WI38 (cell line): ENCODE data around the gene S100A16.

Experiments
- H3K4me3 ChIP-seq: 2 replicates; pipeline ENCODE4 v1.5.1; 2011; ENCODE audit warnings: low read depth, mild to moderate bottlenecking, control low read depth, low read length
- CTCF ChIP-seq: IDR thresholded peaks from 2 replicates; pipeline ENCODE4 v1.5.1; 2012; ENCODE audit warnings: low read depth, mild to moderate bottlenecking, control low read depth, low read length

S100A16 gene

DNA sequence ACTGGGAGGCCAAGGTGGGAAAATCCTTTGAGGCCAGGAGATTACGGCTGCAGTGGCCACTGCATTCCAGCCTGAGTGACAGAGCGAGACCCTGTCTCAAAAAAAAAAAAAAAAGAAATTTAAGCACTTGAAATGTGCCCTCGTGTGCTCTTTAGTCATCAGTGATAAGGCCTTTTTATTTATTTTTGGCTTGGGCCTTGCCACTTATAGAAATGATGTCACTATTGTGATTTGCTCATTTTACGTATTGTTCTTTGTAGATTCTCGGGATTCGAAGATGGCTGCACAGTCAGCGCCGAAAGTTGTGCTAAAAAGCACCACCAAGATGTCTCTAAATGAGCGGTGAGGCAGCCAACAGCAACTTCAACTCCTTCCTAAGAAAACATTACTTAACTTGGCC lies 23.4 kb upstream of the S100A16 start:
- no peak overlapping the region for H3K4me3 ChIP-seq
- TF ChIP-seq CTCF: no peak

DNA sequence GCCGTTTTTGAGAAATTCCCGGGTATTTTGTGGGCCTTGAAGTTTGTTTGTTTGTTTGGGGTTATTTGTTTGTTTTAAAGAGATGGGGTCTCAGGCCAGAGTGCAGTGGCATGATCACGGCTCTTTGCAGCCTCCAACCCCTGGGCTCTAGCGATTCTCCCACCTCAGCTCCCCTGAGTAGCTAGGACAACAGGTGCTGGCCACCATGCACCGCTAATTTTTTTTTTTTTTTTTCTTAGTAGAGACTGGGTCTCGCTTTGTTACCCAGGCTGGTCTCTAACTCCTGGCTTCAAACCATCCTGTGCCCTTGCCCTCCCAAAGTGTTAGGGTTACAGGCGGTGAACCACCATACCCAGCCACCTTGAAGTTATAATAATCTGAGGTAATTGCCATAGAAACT lies 22.9 kb upstream of the S100A16 start:
- TF ChIP-seq CTCF: no peak
- H3K4me3 ChIP-seq: no peak overlapping the region

DNA sequence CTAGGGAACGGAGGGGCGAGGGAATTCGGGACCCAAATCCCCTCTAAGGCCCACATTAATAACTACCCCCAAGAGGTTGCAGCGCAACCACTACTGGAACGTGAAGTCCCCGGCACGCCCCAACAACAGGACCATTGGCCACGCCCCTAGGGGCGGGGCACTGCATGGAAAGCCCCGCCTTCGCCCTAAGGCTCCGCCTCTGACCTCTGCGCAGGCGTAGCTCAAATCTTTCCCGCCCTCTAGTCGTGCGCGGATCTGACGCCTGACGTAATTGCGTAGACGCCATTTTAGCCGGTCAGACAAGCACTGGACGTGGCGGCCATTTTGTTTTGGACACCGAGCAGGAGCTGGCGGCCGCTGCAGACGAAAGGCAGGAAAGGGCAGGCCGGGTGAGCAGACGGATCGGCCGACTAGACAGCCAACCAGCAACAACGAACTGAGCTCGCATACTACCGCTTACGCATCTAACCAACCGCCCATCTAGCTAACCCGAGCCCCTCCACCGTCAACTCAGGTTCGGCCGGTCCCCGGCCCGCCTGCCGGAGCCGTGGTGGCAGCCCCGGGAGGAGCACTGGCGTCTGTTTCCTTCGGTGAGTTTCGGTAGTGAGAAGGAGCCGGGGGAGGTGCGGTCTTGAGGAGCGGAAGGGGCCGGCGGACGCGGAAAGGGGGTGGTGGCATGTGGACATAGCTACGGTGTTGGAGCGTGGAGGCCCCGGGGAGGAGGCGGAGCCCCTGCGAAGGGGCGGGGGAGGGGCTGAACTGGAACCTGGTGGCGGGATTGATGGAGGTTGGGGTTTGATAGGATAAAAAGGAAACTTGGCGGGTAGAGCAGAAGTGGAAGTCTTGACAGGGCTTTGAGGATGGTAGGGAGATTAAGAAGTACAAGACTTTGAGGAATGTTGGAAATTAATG lies 21.1 kb upstream of the S100A16 start, which contains the start of gene CHTOP:
Gene CHTOP (plus strand): TSS at position 313 of the 912 bp plus-strand sequence. CDS start 2,523 bp downstream, outside the sequence.
- no peak for TF ChIP-seq CTCF
- peak within 1 kb of the TSS; percentile 94 for H3K4me3 ChIP-seq

DNA sequence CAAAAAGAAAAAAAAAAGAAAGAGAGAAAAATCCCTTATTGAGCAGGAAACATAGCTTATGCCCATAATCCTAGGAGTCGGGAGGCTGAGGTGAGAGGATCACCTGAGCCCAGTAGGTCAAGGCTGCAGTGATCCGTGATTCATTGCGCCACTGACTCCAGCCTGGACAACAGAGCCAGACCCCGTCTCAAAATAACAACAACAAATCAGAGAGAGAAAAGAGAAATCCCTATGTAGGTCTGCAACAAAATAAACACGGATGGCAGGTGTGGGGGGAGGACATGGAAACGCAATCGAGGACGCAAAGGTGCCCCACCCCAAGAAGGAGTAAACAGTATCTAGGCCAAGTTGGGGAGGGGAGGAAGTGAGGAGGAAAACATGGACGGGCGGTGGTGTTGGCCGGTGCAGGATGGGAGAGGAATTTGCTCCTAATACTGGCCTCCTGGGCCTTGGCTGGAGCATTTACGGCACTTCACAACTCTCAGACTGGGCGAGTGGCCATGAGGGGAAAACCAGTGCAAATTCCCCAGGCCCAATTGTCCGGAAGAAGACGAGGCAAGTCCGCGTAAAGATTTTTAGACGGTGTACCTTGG lies 20.3 kb upstream of the S100A16 start:
- TF ChIP-seq CTCF: no peak
- no peak overlapping the region; the same call in 1 of the 2 replicates for H3K4me3 ChIP-seq

DNA sequence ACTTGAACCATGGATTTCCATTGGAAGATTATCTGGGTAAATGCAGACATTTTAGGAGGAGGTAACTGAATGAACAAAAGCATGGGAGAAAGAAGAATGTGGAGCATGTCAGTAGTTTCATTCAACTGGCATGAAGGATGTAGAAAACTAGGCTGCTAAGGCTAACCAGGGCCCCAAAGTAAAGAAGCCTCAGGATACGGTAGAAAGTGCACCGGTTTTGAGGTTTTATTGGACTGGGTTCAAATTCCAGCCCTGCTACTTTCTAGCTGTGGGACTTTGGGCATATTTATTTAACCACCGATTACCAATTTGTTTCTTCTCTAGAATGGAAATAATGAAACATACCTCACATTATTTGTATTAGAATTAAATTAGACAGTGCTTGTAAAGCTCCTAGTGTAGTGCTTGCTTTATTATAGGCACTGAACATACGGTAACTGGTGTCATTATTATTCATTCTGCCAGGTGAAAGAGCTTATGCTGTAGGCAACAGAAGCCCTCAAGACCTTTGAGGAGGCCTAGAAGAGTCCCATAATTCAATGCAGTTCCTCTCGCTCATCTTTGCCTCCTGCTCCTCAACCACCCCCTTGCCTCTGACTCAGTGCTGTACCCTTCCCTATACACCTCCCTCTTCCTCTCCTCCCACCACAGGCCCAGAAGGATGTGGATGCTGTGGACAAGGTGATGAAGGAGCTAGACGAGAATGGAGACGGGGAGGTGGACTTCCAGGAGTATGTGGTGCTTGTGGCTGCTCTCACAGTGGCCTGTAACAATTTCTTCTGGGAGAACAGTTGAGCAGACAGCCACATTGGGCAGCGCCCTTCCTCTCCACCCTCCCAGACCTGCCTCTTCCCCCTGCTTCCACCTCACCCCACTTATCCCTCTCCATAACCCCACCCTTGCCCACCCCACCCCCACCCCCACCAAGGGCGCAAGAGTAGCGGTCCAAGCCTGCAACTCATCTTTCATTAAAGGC lies 18.4 kb upstream of the S100A16 start:
- no peak overlapping the region for H3K4me3 ChIP-seq
- no peak for TF ChIP-seq CTCF

DNA sequence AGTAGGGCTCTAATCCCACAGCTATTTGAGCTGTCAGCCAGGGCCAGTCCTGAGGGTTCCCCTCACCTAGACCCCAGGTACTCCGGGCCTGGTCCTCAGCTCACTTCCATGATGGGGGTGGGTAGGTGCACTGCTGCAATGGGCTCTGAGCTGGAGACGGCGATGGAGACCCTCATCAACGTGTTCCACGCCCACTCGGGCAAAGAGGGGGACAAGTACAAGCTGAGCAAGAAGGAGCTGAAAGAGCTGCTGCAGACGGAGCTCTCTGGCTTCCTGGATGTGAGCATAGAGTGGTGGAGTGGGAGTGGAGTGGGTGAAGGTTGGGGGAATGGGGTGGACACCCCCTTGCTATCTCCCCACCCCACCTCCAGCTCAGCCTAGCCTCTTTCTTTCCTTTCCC lies 17.4 kb upstream of the S100A16 start:
- H3K4me3 ChIP-seq: no peak overlapping the region
- TF ChIP-seq CTCF: no peak
